CD14-positive monocyte (primary cell): ENCODE measurements around the gene F7. TPM values are rescaled to one million over a fixed set of nuclear protein-coding genes. Genes with fewer than 3 reads are reported as not detected.

Source experiments
- DNase-seq, 3 donors: peaks; one replicate each; pipeline ENCODE4 v3.0.0-alpha.2; 2011 to 2022
- H2AFZ ChIP-seq: 2 replicates; pipeline ENCODE4 v1.6.0; 2012; ENCODE audit warnings: mild to moderate bottlenecking, low read depth, low read length, inconsistent platforms; ENCODE audit not compliant: insufficient read depth, poor library complexity, severe bottlenecking
- H3K27ac ChIP-seq, 2 donors: 1 replicate in 1 of 2; 2 replicates in 1 of 2; pipeline ENCODE4 v1.5.1; 2012 to 2013; ENCODE audit warnings: low read length in 2 of 2, control low read depth in 1 of 2, inconsistent platforms in 1 of 2, low read depth in 1 of 2, mild to moderate bottlenecking in 1 of 2
- H3K27me3 ChIP-seq, 2 donors: one replicate each; pipeline versions ENCODE4 v1.6.0 to v1.6.1; 2011 to 2013; ENCODE audit warnings: low read length in 2 of 2; ENCODE audit not compliant: control insufficient read depth in 2 of 2, insufficient read depth in 2 of 2
- H3K36me3 ChIP-seq, 2 donors: replicated peaks in 1 of 2; 1 replicate in 1 of 2; 2 replicates in 1 of 2; pipeline versions ENCODE4 v1.5.1 to v1.6.1; 2012 to 2013; ENCODE audit warnings: low read length in 2 of 2, control low read depth in 1 of 2, inconsistent platforms in 1 of 2, mild to moderate bottlenecking in 1 of 2; ENCODE audit not compliant: insufficient read depth in 2 of 2, control insufficient read depth in 1 of 2
- H3K4me1 ChIP-seq, 2 donors: 1 replicate in 1 of 2; 2 replicates in 1 of 2; pipeline versions ENCODE4 v1.5.1 to v1.6.1; 2012 to 2013; ENCODE audit warnings: low read length in 2 of 2, control low read depth in 1 of 2, inconsistent platforms in 1 of 2, mild to moderate bottlenecking in 1 of 2, moderate library complexity in 1 of 2; ENCODE audit not compliant: insufficient read depth in 2 of 2, control insufficient read depth in 1 of 2
- H3K4me2 ChIP-seq: replicated peaks from 2 replicates; pipeline ENCODE3; 2012; ENCODE audit warnings: low read length, moderate library complexity, mild to moderate bottlenecking; ENCODE audit not compliant: poor library complexity, severe bottlenecking; ENCODE audit errors: extremely low read depth
- H3K4me3 ChIP-seq, 3 experiments: fragments of 200-600 bp in 1 of 3; sonication (generic) in 1 of 3; replicated peaks in 1 of 3; 1 replicate in 2 of 3; 2 replicates in 1 of 3; pipeline ENCODE4 v1.5.1; 2011 to 2013; ENCODE audit warnings: low read length in 3 of 3, mild to moderate bottlenecking in 3 of 3, control low read depth in 2 of 3, low read depth in 2 of 3, inconsistent platforms in 1 of 3, moderate library complexity in 1 of 3
- H3K79me2 ChIP-seq: 2 replicates; pipeline ENCODE4 v1.6.0; 2012; ENCODE audit warnings: mild to moderate bottlenecking, control low read depth, inconsistent platforms, low read length, moderate library complexity; ENCODE audit not compliant: insufficient read depth
- H3K9ac ChIP-seq: 2 replicates; pipeline ENCODE4 v1.6.0; 2017; ENCODE audit warnings: low read length, mild to moderate bottlenecking; ENCODE audit not compliant: insufficient read depth, poor library complexity, severe bottlenecking
- H3K9me3 ChIP-seq, 2 donors: replicated peaks in 1 of 2; 1 replicate in 1 of 2; 2 replicates in 1 of 2; pipeline versions ENCODE4 v1.5.1 to v1.6.1; 2012 to 2013; ENCODE audit warnings: low read length in 2 of 2, control low read depth in 1 of 2; ENCODE audit not compliant: control insufficient read depth in 1 of 2, insufficient read depth in 1 of 2
- H4K20me1 ChIP-seq: 2 replicates; pipeline ENCODE4 v1.6.0; 2012; ENCODE audit warnings: mild to moderate bottlenecking, low read length, control low read depth, moderate library complexity; ENCODE audit not compliant: insufficient read depth
- H3K27ac Mint-ChIP-seq, 7 donors: one replicate each; pipeline ENCODE4 v1.8.0; 2020; ENCODE audit warnings: mild to moderate bottlenecking in 7 of 7, mixed read lengths in 7 of 7, moderate library complexity in 6 of 7, inconsistent platforms in 2 of 7
- H3K27me3 Mint-ChIP-seq, 3 donors: one replicate each; pipeline ENCODE4 v1.8.0; 2021 to 2022; ENCODE audit warnings: low read depth in 3 of 3, mild to moderate bottlenecking in 3 of 3, mixed read lengths in 3 of 3, moderate library complexity in 3 of 3, inconsistent platforms in 1 of 3
- H3K36me3 Mint-ChIP-seq, 2 donors: one replicate each; pipeline ENCODE4 v1.8.0; 2020; ENCODE audit warnings: mixed read lengths in 2 of 2, inconsistent platforms in 1 of 2, mild to moderate bottlenecking in 1 of 2
- H3K4me1 Mint-ChIP-seq: one replicate; pipeline ENCODE4 v1.8.0; 2020; ENCODE audit warnings: mild to moderate bottlenecking, mixed read lengths
- H3K4me3 Mint-ChIP-seq, 2 donors: one replicate each; pipeline ENCODE4 v1.8.0; 2020; ENCODE audit warnings: mild to moderate bottlenecking in 2 of 2, mixed read lengths in 2 of 2, moderate library complexity in 1 of 2
- H3K9me3 Mint-ChIP-seq, 7 donors: one replicate each; pipeline ENCODE4 v1.8.0; 2020 to 2022; ENCODE audit warnings: mixed read lengths in 7 of 7, mild to moderate bottlenecking in 6 of 7, moderate library complexity in 6 of 7, inconsistent platforms in 2 of 7
- whole genome bisulfite sequencing: methylation state at CpG from one replicate; pipeline ENCODE4 v1.1.5; 2013; ENCODE audit warnings: missing lambda C conversion rate; ENCODE audit not compliant: insufficient coverage; 5-methylcytosine and 5-hydroxymethylcytosine counted together
- intact Hi-C, 2 donors: fragments of 100-400 bp; cut with micrococcal nuclease; formaldehyde crosslinking; loops; one replicate each; pipeline versions ENCODE4 v1.15.0 to v1.15.1; 2023
- polyA plus RNA-seq, 3 donors: library from polyadenylated mRNA; depleted of rRNA in 1 of 3; unstranded in 2 of 3; stranded (reverse) in 1 of 3; fragments of 300-500 nt in 2 of 3; fragments of >200 nt in 1 of 3; fragmentation: Illumina TruSeq in 2 of 3; gene quantifications; 1 replicate in 2 of 3; 2 replicates in 1 of 3; pipeline ENCODE4 v1.2.3, GENCODE V29; 2012 to 2021
- TF ChIP-seq, protein P1 (sequence below): fragments of 200-600 bp; IDR thresholded peaks from one replicate; pipeline ENCODE4 v1.8.0; 2022; ENCODE audit warnings: antibody characterized with exemption, mild to moderate bottlenecking

F7 gene
- polyA plus RNA-seq, 3 donors = not detected

DNA sequence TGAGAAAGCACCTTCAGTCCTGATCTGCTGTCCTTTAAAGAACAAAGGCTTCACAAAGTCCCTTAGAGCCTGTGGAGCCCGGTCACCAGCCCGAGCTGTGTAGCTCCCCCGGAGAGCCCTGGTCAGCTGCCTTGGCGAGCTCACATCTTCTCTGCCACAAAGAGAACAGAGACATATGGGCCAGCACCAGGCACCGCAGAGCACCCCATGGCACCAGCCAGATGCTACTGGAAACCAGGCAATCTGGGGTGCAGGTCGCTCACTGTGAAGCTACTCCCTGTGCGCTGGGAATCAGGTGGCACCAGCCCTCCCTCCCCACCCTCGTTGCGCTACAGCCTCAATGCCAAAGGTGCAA, 44.3 kb upstream of the F7 start:
- H3K4me2 ChIP-seq = no peak overlapping the region
- H4K20me1 ChIP-seq = no peaks in the 10 kb centered on the region
- no peaks in the 10 kb centered on the region for H3K79me2 ChIP-seq
- H3K4me3 Mint-ChIP-seq = no peak overlapping the region
- peaks cover 12 to 22% of the 10 kb centered on the region in 2 donors for H3K9me3 ChIP-seq
- no peak for DNase-seq
- no peak overlapping the region for H3K27ac ChIP-seq
- no peaks in the 10 kb centered on the region for H3K4me1 ChIP-seq
- H3K27me3 Mint-ChIP-seq = peaks cover 0 to 2% (median 0%) of the 10 kb centered on the region in 3 donors
- no peak overlapping the region for H3K27ac Mint-ChIP-seq
- H3K4me1 Mint-ChIP-seq = no peaks in the 10 kb centered on the region
- no peak overlapping the region for H3K4me3 ChIP-seq
- H3K9me3 Mint-ChIP-seq = no peaks in the 10 kb centered on the region
- H2AFZ ChIP-seq = no peak overlapping the region
- no peak overlapping the region for H3K9ac ChIP-seq
- no peaks in the 10 kb centered on the region for H3K36me3 ChIP-seq
- 96% methylated on average over 9 of the region's 9 CpGs for whole genome bisulfite sequencing
- TF ChIP-seq, protein P1, sequence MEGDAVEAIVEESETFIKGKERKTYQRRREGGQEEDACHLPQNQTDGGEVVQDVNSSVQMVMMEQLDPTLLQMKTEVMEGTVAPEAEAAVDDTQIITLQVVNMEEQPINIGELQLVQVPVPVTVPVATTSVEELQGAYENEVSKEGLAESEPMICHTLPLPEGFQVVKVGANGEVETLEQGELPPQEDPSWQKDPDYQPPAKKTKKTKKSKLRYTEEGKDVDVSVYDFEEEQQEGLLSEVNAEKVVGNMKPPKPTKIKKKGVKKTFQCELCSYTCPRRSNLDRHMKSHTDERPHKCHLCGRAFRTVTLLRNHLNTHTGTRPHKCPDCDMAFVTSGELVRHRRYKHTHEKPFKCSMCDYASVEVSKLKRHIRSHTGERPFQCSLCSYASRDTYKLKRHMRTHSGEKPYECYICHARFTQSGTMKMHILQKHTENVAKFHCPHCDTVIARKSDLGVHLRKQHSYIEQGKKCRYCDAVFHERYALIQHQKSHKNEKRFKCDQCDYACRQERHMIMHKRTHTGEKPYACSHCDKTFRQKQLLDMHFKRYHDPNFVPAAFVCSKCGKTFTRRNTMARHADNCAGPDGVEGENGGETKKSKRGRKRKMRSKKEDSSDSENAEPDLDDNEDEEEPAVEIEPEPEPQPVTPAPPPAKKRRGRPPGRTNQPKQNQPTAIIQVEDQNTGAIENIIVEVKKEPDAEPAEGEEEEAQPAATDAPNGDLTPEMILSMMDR = no peak
- no peaks in the 10 kb centered on the region for H3K27me3 ChIP-seq
- no peaks in the 10 kb centered on the region for H3K36me3 Mint-ChIP-seq
- intact Hi-C loops = no loop called here

DNA sequence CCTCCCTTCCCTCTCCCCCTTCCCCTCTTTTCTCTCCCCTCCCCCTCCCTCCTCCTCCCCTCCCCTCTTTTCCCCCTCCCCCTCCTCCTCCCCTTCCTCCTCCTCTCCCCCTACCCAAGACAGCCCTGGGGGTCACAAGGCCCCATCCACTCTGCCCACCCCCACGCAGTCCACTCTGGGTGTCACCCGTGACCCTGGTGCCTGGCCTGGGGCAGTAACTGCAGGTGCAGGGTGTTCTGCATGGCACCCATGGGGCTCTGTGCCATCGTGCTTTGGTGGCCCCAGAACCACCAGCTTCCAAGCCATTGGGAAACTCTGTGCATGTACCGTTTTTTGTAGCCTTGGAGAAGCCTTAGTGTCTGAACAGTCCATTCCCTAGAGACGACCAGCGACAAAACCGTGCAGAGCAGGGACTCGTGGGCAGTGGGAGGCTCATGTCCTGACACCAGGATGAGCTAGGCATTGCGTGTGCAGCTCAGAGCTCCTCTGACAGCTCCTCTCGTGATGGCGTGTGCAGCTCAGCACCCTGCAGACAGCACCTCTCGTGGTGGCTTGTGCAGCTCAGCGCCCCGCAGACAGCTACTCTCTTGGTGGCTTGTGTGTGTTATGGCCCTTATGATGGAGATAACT, 43.7 kb upstream of the F7 start:
- Histone ChIP-seq H3K79me2 (no peaks in the 10 kb centered on the region), H3K4me1 (no peaks in the 10 kb centered on the region), H3K9ac (no peak overlapping the region), H3K27ac (no peak overlapping the region), H3K36me3 (no peaks in the 10 kb centered on the region), H3K4me2 (no peak overlapping the region), H2AFZ (no peak overlapping the region), H4K20me1 (no peaks in the 10 kb centered on the region), H3K4me3 (no peak overlapping the region), H3K27me3 (no peaks in the 10 kb centered on the region), H3K9me3 (peaks cover 12 to 20% of the 10 kb centered on the region in 2 donors)
- H3K36me3 Mint-ChIP-seq = no peaks in the 10 kb centered on the region
- intact Hi-C loops = no loop called here
- H3K27me3 Mint-ChIP-seq = peaks cover 0 to 2% (median 0%) of the 10 kb centered on the region in 3 donors
- H3K4me3 Mint-ChIP-seq = no peak overlapping the region
- no peaks in the 10 kb centered on the region for H3K4me1 Mint-ChIP-seq
- TF ChIP-seq, protein P1 = no peak
- 94% methylated on average over 11 of the region's 14 CpGs for WGBS
- no peak overlapping the region for H3K27ac Mint-ChIP-seq
- peaks cover 0 to under 1% (median 0%) of the 10 kb centered on the region in 7 donors for H3K9me3 Mint-ChIP-seq
- DNase-seq = no peak
